ENCODE data around the gene RNF157. TPM values are rescaled to one million over a fixed set of nuclear protein-coding genes. Genes with fewer than 3 reads are reported as not detected.

The RNF157 gene
- total and polyA plus RNA-seq, 9 of the 15 experiments (the other 6 are each of a cell fraction or from before 2014, with no cell fraction given) = 8.1 to 31.7 (median 20.8) TPM

- TF ChIP-seq ZNF766 (CRISPR knock-in tag; conservative IDR thresholded peaks at IDR 0.05) (peak; percentile 67), ZNF146 (CRISPR knock-in tag; IDR thresholded peaks at IDR 0.05; ENCODE audit: unreplicated experiment) (no peak), ELF2 (CRISPR knock-in tag; IDR thresholded peaks at IDR 0.05) (peak; percentile 76; the same call in 1 of the 2 replicates), ATF1 (CRISPR knock-in tag; IDR thresholded peaks at IDR 0.05) (no peak), ATF1 (tag; IDR thresholded peaks at IDR 0.05) (peak; percentile 37; the same call in 1 of the 2 replicates), ATF4 (CRISPR knock-in tag; IDR thresholded peaks at IDR 0.05) (peak; percentile 83), CBX1 (IDR thresholded peaks at IDR 0.05; ENCODE audit: low read depth) (no peak), CTCF (IDR thresholded peaks at IDR 0.05 in 2 of 3, conservative IDR thresholded peaks at IDR 0.05 in 1 of 3; ENCODE audit: insufficient read depth in 2 of 3, low read depth in 1 of 3, low read length in 3 of 3) (peak in 2 of 3 experiments; percentile 19 to 49; a peak in 3 of 6 replicates), NR2F6 (CRISPR knock-in tag; IDR thresholded peaks at IDR 0.05) (no peak), ZNF589 (CRISPR knock-in tag; IDR thresholded peaks at IDR 0.05; ENCODE audit: low read depth) (peak; percentile 95), HMGN3 (IDR thresholded peaks at IDR 0.05; ENCODE audit: borderline replicate concordance, extremely low read depth, insufficient read length, low read depth, low read length) (no peak), SREBF2 (CRISPR knock-in tag; IDR thresholded peaks at IDR 0.05) (no peak), CEBPB (tag; IDR thresholded peaks at IDR 0.05) (peak; percentile 33), SRF (CRISPR knock-in tag; IDR thresholded peaks at IDR 0.05) (peak in 1 of 2 experiments; percentile 91; a peak in 2 of 4 replicates), RBFOX2 (IDR thresholded peaks at IDR 0.05; ENCODE audit: low read depth, low read length) (peak; percentile 62), EHMT2 (IDR thresholded peaks at IDR 0.05) (peak; percentile 72; the same call in 1 of the 2 replicates), EP400 (IDR thresholded peaks at IDR 0.05) (peak; percentile 82), NFE2 (IDR thresholded peaks at IDR 0.05; ENCODE audit: low read depth) (no peak), ZNF23 (CRISPR knock-in tag; IDR thresholded peaks at IDR 0.05) (no peak), RNF2 (IDR thresholded peaks at IDR 0.05) (0 out of 2 replicates have a peak, but pooled peaks have one; percentile 19), TBL1XR1 (IDR thresholded peaks at IDR 0.05; ENCODE audit: low read length in 2 of 2) (no peak), NR4A1 (CRISPR knock-in tag; IDR thresholded peaks at IDR 0.05) (no peak), NR4A1 (tag; IDR thresholded peaks at IDR 0.05) (peak; percentile 74; the same call in 1 of the 2 replicates), POLR2B (IDR thresholded peaks at IDR 0.05; ENCODE audit: low read depth, partially characterized antibody) (no peak), ETV1 (tag; conservative IDR thresholded peaks at IDR 0.05; ENCODE audit: low read depth) (peak; percentile 96)
- TF ChIP-seq, protein P1, sequence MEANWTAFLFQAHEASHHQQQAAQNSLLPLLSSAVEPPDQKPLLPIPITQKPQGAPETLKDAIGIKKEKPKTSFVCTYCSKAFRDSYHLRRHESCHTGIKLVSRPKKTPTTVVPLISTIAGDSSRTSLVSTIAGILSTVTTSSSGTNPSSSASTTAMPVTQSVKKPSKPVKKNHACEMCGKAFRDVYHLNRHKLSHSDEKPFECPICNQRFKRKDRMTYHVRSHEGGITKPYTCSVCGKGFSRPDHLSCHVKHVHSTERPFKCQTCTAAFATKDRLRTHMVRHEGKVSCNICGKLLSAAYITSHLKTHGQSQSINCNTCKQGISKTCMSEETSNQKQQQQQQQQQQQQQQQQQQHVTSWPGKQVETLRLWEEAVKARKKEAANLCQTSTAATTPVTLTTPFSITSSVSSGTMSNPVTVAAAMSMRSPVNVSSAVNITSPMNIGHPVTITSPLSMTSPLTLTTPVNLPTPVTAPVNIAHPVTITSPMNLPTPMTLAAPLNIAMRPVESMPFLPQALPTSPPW (CRISPR knock-in tag; IDR thresholded peaks at IDR 0.05) = no peak
Measured at GRCh38 chr17:76179496-76180467, 60.5 kb downstream of the RNF157 start (continued).
